Astrocyte of the hippocampus (primary cell): ENCODE data around the gene LRRC37A.
"Not testable (repeated sequence)": the region's sequence is repeated elsewhere in the genome, so short reads cannot be mapped to it uniquely, and the experiment has no call there.

Experiments used
- DNase-seq: peaks from one replicate; pipeline ENCODE4 v3.0.0; 2011; ENCODE audit warnings: low read depth, low spot score

LRRC37A gene

DNA sequence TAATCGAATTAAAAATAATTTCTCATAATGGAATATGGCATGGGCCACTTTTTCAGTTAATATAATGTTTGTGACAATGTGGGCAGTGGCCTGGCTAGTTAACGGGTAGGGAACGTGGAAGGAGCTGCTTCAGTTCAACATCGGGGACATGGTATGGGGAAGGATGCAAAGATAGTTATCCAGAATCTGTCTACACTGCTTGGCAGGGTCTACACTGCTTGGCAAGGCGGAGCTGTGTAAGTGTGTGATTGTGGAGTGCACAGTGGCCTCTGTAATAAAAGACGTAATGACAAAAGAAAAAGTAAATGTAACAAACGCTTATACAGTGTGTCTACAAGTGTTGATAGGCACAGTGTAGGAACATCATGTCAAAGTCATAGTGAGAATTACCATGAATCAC, 7.3 kb upstream of the LRRC37A start:
- not testable (repeated sequence) for DNase-seq

DNA sequence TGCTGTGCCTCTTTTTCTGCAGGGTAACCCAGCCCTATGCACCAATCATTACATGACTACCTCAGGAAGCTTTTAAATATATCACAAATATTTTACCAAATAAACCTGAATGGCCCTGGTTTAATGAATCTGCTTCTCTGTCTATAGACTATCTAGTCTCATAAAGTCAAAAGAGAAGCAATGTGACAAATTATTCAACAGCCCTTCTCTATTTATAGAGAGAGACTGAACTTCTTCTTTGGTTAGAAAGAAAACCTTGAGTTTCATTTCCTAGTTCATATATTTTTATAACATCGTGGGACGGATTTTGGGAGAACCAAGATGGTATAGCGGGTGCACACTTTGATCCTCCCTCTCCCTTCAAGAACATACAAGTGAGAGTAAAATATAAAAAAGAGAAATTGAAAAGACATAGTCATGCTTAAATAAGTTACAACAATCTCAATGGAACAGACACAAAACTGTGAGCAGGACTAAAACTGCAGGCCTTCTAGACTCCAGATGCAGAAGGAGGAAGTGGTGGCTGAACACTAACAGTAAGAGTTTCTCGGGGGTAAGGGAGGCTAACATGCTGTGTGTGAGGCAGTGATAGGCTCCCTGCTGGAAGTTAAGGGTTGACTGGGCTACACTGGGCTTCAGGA, 3.9 kb upstream of the LRRC37A start:
- DNase-seq: not testable (repeated sequence)

DNA sequence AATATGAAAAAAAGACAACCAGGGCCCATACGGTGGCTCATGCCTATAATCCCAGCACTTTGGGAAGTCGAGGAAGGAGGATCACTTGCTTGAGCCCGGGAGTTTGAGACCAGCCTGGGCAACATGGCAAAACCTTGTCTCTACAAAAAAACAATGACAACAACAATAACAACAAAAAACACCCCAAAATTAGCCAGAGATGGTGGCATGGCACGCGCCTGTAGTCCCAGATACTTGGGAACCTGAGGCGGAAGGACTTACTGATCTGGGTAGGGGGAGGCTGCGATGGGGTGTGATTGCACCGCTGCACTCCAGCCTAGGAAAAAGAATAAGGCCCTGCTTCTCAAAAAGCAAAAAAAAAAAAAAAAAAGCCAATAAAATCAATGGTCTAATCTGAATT, 3.3 kb upstream of the LRRC37A start:
- DNase-seq: not testable (repeated sequence)

DNA sequence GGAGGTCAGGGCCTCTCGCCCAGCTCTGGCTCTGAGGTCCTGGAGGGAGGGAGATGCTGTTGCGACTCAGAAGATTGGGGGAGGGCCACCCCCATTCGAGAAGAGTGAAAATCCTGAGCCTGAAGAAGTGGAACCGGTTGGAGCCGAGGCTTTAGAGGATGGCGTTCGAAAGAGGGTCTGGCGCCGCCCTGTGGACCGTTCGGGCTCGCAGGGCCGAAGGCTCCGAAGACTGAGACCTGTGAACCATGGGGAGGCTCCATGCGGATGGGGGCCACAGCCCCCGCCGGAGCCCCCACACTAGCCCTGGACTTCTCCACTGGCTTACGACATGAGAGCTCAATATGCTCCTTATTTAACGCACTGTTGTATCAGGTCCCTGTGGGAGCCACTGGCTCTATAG, 46.3 kb downstream of the LRRC37A start:
- not testable (repeated sequence) for DNase-seq

DNA sequence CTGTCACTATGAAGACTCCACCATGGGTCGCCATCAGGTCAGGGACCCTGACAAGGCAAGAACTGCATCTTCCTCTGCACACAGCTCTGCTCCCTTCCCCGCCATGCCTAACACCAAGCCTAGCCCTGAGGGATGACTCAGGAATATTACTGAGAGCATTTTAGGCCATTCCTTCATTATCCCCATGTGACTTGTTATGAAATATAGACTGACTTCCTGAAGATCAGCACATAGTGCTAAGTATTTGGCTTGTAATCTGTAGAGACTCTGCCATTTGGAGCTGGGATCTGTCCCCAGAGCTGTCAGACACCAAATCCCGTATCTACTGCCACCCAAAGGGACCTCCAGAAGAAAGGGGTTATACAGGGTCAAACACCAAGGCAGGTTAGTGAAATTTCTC, 47.2 kb downstream of the LRRC37A start:
- DNase-seq: not testable (repeated sequence)

DNA sequence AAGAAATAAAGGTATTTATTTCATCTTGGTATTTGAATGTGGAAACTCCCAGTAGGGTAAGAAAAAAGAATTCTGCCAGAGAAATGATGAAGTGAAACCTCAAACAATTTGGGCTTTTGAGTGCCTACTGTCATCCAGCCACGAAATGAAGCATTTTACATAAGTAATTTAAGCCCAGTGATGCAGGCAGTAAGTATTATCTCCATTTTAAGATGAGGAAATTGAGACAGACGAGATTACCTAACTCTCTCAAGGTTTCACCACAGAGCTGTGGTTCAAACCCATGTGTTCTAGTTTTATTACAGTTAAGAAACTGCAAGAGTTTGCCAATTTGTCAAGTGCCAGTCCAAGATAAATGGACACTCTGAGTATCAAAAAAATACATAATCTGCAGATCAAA, 53.4 kb downstream of the LRRC37A start:
- DNase-seq: not testable (repeated sequence)

GRCh38 chr17:46349060-46349459, 54.1 kb downstream of the LRRC37A start:
- not testable (repeated sequence) for DNase-seq

DNA sequence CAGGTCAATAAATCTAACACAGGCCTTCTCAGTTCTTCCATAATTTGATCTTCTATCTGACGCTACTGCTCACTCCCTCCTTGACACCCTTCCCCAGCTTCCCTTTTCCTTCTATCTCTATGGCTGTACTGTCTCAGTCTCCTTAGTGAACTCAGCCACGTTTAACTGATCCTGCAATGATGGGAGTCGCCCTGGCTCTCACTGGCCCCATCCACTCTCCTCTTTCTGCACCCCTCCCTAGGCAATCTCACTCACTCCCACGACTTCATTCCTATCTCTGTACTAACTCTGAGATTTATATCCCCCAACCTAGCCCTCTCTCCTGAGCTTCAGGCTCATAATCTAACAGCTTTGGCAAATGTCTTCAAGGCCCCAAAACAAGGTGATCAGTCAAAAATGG, 58.9 kb downstream of the LRRC37A start:
- not testable (repeated sequence) for DNase-seq

GRCh38 chr17:46361145-46361735, 66.3 kb downstream of the LRRC37A start:
- DNase-seq: not testable (repeated sequence)

DNA sequence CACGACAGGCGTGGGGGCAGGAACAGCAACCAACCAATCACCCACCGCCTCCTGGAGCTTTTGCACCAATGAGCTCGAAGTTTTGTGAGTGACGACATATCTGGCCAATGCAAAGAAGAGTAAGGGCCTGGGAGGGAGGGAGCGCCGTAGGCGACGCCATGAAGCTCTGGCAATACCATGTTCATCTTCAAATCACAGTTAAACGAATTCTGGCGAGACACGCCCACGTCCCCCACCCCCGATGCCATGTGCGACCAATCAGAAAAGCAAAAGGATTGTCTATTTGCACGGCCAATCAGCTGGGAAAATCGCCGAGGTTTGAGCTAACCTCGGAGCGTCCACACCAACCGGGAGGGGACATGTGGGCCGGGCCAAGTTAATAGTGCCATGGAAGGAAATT, 66.8 kb downstream of the LRRC37A start, which contains the start of gene ARL17B:
Gene ARL17B, minus strand, starts transcription at position 12 of the 400 bp plus-strand sequence. CDS start 3,369 bp downstream, outside the sequence.
- DNase-seq: not testable (repeated sequence)

GRCh38 chr17:46367520-46367919, 72.6 kb downstream of the LRRC37A start:
- DNase-seq: not testable (repeated sequence)

DNA sequence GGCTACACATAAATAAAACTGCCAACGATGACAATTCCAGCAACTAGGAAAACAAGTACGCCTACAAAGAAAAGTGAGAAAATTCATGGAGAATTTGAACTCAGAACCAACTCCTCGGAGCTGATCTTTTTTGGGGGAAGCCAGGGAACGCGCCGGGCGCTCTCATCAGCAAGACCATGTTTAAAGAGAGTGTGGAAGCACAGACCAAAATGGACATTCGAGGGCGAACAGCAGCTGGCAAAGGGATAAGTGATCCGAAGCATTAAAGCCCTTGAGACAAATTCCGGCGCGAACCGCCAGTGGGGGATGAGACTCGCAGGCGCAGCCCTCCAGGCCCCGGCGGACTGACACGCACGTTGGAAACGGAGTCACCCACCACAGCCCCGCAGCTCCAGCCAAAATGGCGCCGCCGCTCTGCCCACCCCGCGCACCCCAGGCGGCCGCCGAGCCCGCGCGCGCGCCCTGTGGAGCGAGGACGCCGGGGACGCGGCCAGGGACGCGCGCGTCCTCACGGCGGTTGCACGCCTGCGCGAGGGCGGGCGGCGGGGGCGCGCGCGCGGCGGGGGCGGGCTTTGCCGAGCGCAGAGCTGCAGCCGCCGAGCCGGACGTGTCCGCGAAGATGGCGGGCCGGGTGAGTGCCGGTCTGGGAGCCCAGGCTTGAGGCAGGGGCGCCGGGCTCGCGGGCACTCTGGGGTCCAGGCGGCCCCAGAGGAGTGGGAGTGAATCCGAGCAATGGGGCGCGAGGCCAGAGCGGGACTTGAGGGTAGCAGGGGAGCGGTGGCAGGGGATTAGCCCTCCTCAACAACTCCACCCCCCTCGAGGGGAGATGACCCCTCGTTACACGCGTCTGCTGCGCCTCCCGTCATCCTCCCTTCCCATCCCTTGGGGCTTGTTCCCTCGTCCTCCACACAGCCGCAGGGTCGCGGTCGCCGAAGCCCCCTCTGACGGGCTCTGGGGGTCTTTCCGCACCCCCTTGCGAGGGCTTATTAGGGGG, 77.6 kb downstream of the LRRC37A start:
- not testable (repeated sequence) for DNase-seq

- DNase-seq: not testable (repeated sequence)
Observed at GRCh38 chr17:46373418-46373817, 78.5 kb downstream of the LRRC37A start.

- not testable (repeated sequence) for DNase-seq
Observed at GRCh38 chr17:46383118-46383517, 88.2 kb downstream of the LRRC37A start.

- DNase-seq: not testable (repeated sequence)
Observed at GRCh38 chr17:46385491-46385890, 90.6 kb downstream of the LRRC37A start.
